HepG2 (cell line): ENCODE measurements around the gene EIF4E. TPM values are rescaled to one million over a fixed set of nuclear protein-coding genes. Genes with fewer than 3 reads are reported as not detected.

ENCODE experiments used
- ETV5 ChIP-seq: IDR thresholded peaks from 2 replicates; pipeline ENCODE4 v1.6.1; 2018; ENCODE audit warnings: missing biosample characterization, missing genetic modification reagents, inconsistent platforms, borderline replicate concordance
- NR2C2 ChIP-seq: sonication (generic); formaldehyde crosslinking; IDR thresholded peaks from 2 replicates; pipeline ENCODE4 v1.4.0; 2020; ENCODE audit warnings: missing genetic modification reagents, mild to moderate bottlenecking, moderate library complexity, borderline replicate concordance
- PHF8 ChIP-seq: sonication (generic); formaldehyde crosslinking; IDR thresholded peaks from 2 replicates; pipeline ENCODE4 v1.5.0; 2020; ENCODE audit warnings: missing genetic modification reagents
- RARG ChIP-seq: sonication (generic); formaldehyde crosslinking; IDR thresholded peaks from 2 replicates; pipeline ENCODE4 v1.4.0; 2020; ENCODE audit warnings: low read depth, mild to moderate bottlenecking, missing genetic modification reagents
- REPIN1 ChIP-seq: sonication (generic); formaldehyde crosslinking; IDR thresholded peaks from 2 replicates; pipeline ENCODE4 v1.8.0; 2022; ENCODE audit warnings: missing genetic modification reagents, low read depth, mild to moderate bottlenecking, borderline replicate concordance
- SNRNP70 ChIP-seq: fragments of 200-400 bp; formaldehyde crosslinking; IDR thresholded peaks from 2 replicates; pipeline ENCODE4 v1.6.1; 2017; ENCODE audit warnings: mild to moderate bottlenecking, low read depth, low read length, moderate library complexity
- UBTF ChIP-seq: sonication (generic); formaldehyde crosslinking; IDR thresholded peaks from 2 replicates; pipeline ENCODE4 v1.4.0; 2020; ENCODE audit warnings: mild to moderate bottlenecking, missing genetic modification reagents
- ZBTB49 ChIP-seq: sonication (generic); formaldehyde crosslinking; IDR thresholded peaks from 2 replicates; pipeline ENCODE4 v1.4.0; 2020; ENCODE audit warnings: missing genetic modification reagents, borderline replicate concordance
- ZNF263 ChIP-seq: sonication (generic); formaldehyde crosslinking; IDR thresholded peaks from 2 replicates; pipeline ENCODE4 v1.4.0; 2020; ENCODE audit warnings: missing genetic modification reagents
- polyA plus RNA-seq, 8 experiments: library from polyadenylated mRNA; depleted of rRNA in 3 of 8; stranded (reverse) in 7 of 8; unstranded in 1 of 8; fragments of >200 nt; fragmentation: Illumina TruSeq in 4 of 8; extraction: Trizol in 4 of 8; gene quantifications; 2 replicates each; pipeline versions ENCODE4 v1.2.1 to v1.2.3, GENCODE V29; 2011 to 2016; ENCODE audit warnings: low read depth in 4 of 8, missing spikeins in 1 of 8, mixed read lengths in 1 of 8; ENCODE audit not compliant: insufficient read depth in 1 of 8
- total RNA-seq, 5 experiments: library from RNA; depleted of rRNA; stranded (reverse); fragments of >200 nt; fragmentation: Illumina TruSeq; extraction: Trizol; gene quantifications; 2 replicates each; pipeline ENCODE4 v1.2.3, GENCODE V29; 2016; ENCODE audit warnings: low read depth in 1 of 5
- TF ChIP-seq, protein P1 (sequence below): IDR thresholded peaks from 2 replicates; pipeline ENCODE4 v1.6.1; 2016; ENCODE audit warnings: low read depth, missing genetic modification reagents, missing compliant biosample characterization

EIF4E gene
- total and polyA plus RNA-seq, 2 of the 13 experiments (the other 11 are each of a cell fraction or from before 2014, with no cell fraction given): 50.8 to 194 TPM

DNA sequence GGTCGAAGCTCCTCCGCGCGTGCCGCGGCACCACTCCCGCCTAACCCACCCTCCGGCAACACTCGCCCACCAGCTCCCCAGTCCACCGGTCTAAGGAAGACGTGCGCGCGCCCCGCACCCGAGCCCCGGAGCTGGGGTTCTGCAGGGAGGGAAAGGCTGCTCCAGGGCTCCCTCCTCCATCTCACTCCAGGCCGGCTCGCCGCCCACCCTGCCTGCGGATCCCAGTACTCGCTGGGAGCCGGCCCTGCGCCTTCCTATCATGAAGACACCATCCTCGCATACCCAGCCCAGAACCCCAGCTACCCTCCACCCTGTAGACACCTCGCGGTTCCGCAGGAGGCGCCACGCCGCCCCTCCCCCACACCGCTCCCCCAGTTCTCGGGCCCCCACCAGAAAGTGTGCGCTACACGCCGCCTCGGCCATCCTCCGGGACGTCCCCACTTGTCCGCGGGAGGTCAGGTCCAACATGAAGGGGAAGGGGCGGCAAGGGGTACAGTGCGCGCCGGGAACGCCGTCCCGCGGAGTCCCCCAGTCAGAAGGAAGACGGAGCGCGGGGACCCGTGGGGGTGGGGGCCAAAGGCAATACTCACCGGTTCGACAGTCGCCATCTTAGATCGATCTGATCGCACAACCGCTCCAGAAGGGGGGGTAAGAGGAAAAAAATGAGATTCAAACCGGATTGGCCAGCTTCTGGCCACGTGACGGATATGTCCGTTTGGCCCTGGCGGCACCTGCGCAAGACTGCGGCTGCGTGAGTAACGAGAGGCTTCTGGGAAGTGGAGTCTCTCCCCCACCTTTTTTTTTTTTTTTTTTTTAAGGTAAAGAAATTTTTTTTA is at the start of gene EIF4E (continued):
- TF ChIP-seq, protein P1, sequence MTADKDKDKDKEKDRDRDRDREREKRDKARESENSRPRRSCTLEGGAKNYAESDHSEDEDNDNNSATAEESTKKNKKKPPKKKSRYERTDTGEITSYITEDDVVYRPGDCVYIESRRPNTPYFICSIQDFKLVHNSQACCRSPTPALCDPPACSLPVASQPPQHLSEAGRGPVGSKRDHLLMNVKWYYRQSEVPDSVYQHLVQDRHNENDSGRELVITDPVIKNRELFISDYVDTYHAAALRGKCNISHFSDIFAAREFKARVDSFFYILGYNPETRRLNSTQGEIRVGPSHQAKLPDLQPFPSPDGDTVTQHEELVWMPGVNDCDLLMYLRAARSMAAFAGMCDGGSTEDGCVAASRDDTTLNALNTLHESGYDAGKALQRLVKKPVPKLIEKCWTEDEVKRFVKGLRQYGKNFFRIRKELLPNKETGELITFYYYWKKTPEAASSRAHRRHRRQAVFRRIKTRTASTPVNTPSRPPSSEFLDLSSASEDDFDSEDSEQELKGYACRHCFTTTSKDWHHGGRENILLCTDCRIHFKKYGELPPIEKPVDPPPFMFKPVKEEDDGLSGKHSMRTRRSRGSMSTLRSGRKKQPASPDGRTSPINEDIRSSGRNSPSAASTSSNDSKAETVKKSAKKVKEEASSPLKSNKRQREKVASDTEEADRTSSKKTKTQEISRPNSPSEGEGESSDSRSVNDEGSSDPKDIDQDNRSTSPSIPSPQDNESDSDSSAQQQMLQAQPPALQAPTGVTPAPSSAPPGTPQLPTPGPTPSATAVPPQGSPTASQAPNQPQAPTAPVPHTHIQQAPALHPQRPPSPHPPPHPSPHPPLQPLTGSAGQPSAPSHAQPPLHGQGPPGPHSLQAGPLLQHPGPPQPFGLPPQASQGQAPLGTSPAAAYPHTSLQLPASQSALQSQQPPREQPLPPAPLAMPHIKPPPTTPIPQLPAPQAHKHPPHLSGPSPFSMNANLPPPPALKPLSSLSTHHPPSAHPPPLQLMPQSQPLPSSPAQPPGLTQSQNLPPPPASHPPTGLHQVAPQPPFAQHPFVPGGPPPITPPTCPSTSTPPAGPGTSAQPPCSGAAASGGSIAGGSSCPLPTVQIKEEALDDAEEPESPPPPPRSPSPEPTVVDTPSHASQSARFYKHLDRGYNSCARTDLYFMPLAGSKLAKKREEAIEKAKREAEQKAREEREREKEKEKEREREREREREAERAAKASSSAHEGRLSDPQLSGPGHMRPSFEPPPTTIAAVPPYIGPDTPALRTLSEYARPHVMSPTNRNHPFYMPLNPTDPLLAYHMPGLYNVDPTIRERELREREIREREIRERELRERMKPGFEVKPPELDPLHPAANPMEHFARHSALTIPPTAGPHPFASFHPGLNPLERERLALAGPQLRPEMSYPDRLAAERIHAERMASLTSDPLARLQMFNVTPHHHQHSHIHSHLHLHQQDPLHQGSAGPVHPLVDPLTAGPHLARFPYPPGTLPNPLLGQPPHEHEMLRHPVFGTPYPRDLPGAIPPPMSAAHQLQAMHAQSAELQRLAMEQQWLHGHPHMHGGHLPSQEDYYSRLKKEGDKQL (CRISPR knock-in tag): no peak; the same call in 1 of the 2 replicates
- peak; percentile 87 for TF ChIP-seq UBTF (CRISPR knock-in tag)
- peak; percentile 82 for TF ChIP-seq RARG
- TF ChIP-seq ETV5 (CRISPR knock-in tag): no peak; the same call in 1 of the 2 replicates
- no peak for TF ChIP-seq ZBTB49
- no peak for TF ChIP-seq SNRNP70
- TF ChIP-seq PHF8 (CRISPR knock-in tag): peak; percentile 93
- TF ChIP-seq ZNF263: no peak; the same call in 1 of the 2 replicates
- 0 out of 2 replicates have a peak, but pooled peaks have one; percentile 18 for TF ChIP-seq REPIN1 (CRISPR knock-in tag)
- TF ChIP-seq NR2C2 (CRISPR knock-in tag): peak; percentile 78
